Measurements from ENCODE around the gene GRP.

GRP gene

DNA sequence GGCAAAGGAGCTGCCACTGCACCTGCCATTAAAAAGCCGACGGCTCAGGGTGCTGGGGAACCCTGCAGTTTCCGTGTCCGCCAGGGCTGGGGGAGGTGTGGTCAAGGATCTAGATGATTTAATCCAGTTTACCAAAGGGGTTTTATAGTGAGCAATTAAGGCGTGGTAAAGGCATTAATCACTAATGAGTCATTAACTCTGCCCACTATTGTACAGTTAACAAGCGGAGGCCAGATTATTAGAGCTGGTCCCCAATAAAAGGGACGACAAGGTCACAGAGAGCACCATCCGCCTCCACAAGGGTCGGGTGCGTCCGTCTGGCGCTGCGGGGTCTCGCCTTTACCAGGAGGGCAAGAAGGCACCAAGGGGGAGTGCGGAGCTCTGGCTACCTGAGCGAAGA is 43.7 kb downstream of the GRP start:
- H3K27me3 ChIP-seq (ENCODE audit: insufficient read depth, low read depth, severe bottlenecking) = no peaks in the 10 kb centered on the region
- H3K27ac ChIP-seq = no peak overlapping the region
- H3K9me3 ChIP-seq (ENCODE audit: severe bottlenecking) = peaks cover 11% of the 10 kb centered on the region
- TF ChIP-seq, protein P1, sequence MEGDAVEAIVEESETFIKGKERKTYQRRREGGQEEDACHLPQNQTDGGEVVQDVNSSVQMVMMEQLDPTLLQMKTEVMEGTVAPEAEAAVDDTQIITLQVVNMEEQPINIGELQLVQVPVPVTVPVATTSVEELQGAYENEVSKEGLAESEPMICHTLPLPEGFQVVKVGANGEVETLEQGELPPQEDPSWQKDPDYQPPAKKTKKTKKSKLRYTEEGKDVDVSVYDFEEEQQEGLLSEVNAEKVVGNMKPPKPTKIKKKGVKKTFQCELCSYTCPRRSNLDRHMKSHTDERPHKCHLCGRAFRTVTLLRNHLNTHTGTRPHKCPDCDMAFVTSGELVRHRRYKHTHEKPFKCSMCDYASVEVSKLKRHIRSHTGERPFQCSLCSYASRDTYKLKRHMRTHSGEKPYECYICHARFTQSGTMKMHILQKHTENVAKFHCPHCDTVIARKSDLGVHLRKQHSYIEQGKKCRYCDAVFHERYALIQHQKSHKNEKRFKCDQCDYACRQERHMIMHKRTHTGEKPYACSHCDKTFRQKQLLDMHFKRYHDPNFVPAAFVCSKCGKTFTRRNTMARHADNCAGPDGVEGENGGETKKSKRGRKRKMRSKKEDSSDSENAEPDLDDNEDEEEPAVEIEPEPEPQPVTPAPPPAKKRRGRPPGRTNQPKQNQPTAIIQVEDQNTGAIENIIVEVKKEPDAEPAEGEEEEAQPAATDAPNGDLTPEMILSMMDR (IDR thresholded peaks at IDR 0.05; ENCODE audit: low read depth, low read length) = no peak
- peaks cover 22% of the 10 kb centered on the region for H3K36me3 ChIP-seq
- DNase-seq = no peak
- H3K4me3 ChIP-seq (ENCODE audit: low read depth, low read length) = no peak overlapping the region

- Histone ChIP-seq H3K4me3 (ENCODE audit: low read depth, low read length) (no peak overlapping the region), H3K27ac (no peak overlapping the region), H3K9me3 (ENCODE audit: severe bottlenecking) (peaks cover 11% of the 10 kb centered on the region), H3K27me3 (ENCODE audit: insufficient read depth, low read depth, severe bottlenecking) (no peaks in the 10 kb centered on the region), H3K36me3 (peaks cover 26% of the 10 kb centered on the region)
- TF ChIP-seq, protein P1 (IDR thresholded peaks at IDR 0.05; ENCODE audit: low read depth, low read length) = no peak
- DNase-seq = no peak
Measured at GRCh38 chr18:59264121-59264571, 44.2 kb downstream of the GRP start.

DNA sequence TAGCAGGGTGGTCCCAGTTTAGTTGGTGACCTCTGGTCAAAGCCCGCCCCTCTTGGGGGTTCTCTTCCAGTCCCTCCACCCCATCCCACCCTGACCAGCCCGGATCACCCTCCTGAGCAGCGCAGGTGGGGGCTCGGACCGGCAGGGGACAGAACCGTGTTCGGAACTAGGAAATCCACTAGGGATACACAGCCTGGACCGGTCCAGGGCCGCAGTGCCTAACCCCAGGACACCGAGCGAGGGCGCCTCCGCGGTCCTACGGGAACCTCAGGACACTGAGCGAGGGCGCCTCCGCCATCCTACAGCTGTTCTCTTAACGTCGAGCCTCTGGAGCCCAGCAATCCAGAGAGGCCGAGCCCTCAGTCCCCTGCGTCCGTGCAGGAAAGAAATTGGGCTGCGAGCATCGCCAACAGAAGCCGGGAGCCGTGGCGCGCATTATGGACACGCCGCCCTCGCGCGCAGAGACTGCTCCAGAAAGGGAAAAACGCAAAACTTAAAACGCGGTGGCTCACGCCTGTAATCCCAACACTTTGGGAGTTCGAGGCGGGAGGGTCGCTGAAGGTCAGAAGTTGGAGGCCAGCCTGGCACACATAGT is 44.8 kb downstream of the GRP start:
- Histone ChIP-seq H3K36me3 (peaks cover 31% of the 10 kb centered on the region), H3K27me3 (ENCODE audit: insufficient read depth, low read depth, severe bottlenecking) (no peaks in the 10 kb centered on the region), H3K9me3 (ENCODE audit: severe bottlenecking) (peaks cover 11% of the 10 kb centered on the region), H3K4me3 (ENCODE audit: low read depth, low read length) (no peak overlapping the region), H3K27ac (no peak overlapping the region)
- TF ChIP-seq, protein P1 (IDR thresholded peaks at IDR 0.05; ENCODE audit: low read depth, low read length) = no peak
- no peak for DNase-seq

DNA sequence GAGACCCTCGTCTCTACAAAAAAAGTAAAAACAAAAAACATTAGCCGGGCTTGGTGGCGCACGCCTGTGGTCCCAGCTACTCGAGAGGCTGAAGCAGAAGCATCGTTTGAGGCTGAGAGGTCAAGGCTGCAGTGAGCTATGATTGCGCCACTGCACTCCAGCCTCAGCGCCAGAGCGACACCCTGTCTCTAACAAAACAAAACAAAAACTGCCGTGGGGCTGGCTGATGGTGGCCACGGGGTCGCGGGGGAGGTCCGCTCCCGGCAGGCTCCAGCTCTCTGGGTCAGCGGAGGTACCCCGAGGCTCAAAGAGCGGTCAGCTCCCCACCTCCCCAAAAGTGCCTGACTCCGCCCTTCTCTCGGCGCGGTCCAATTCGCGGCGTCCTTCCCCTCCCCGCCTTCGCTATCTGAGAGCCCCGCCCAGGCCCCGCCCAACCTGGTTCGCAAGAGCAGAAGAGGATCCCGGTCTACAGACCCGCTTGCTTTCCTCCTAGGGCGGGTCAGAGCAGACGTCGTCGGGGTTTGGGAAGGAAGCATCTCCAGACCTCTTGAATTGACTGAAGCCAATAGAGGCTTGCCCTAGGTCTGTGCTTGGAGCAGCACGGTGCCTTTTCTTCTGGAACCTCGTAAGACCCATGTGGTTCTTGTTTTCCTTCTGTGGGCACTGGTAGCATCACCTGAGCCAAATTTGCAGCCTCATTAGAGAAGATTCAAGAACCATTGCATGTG is 45.5 kb downstream of the GRP start:
- H3K36me3 ChIP-seq = peaks cover 37% of the 10 kb centered on the region
- H3K9me3 ChIP-seq (ENCODE audit: severe bottlenecking) = peaks cover 11% of the 10 kb centered on the region
- peak overlapping the region; percentile 60 for H3K27ac ChIP-seq
- TF ChIP-seq, protein P1 (IDR thresholded peaks at IDR 0.05; ENCODE audit: low read depth, low read length) = no peak
- DNase-seq = peak; percentile 89
- H3K4me3 ChIP-seq (ENCODE audit: low read depth, low read length) = peak overlapping the region; percentile 33
- no peaks in the 10 kb centered on the region for H3K27me3 ChIP-seq (ENCODE audit: insufficient read depth, low read depth, severe bottlenecking)

DNA sequence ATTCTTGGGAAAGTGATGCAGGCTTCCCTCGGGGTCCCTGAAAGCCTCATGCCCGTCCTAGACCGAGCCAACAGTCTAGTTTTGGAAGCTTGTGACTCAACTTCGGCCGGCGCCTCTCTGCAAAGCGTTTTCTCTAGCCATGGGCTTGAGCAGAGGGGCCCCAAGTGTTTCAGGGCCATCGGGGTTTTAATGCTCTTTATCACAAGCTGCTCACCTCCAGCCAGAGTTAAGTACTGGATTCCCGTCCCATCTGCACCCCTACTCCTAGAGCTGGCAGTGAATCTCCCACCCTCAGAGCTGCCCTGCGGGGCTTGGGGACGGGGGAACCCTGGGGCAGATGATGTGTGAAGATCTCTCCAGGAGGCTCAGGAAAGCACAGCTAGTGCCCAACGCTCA is 46.0 kb downstream of the GRP start:
- H3K27me3 ChIP-seq (ENCODE audit: insufficient read depth, low read depth, severe bottlenecking) = no peaks in the 10 kb centered on the region
- DNase-seq = peak; percentile 84
- TF ChIP-seq, protein P1 (IDR thresholded peaks at IDR 0.05; ENCODE audit: low read depth, low read length) = no peak
- H3K9me3 ChIP-seq (ENCODE audit: severe bottlenecking) = peaks cover 11% of the 10 kb centered on the region
- H3K36me3 ChIP-seq = peaks cover 43% of the 10 kb centered on the region
- H3K4me3 ChIP-seq (ENCODE audit: low read depth, low read length) = peak overlapping the region; percentile 33
- peak overlapping the region; percentile 60 for H3K27ac ChIP-seq
